ENCODE results near the gene AMOTL1.

DNA sequence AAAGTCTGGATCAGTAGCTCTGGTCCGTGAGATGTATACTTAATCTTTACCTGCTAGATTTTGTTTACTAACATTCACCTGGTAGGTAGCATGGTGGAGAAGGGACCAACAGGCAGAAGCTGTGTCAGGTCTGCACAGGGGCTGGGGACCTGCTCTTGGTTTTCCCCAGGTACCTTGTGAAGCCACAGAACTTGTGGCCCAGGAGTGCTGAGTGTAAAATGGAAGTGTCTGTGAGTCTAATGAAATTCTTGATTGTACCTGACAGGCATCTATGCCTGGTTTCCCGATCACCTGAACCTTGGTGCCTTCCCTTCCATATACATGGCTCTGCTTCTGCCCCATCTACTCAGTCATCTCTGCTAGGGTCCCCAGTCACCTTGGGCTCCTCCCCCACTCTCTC, 110.8 kb downstream of the AMOTL1 start:
- TF ChIP-seq, protein P1, sequence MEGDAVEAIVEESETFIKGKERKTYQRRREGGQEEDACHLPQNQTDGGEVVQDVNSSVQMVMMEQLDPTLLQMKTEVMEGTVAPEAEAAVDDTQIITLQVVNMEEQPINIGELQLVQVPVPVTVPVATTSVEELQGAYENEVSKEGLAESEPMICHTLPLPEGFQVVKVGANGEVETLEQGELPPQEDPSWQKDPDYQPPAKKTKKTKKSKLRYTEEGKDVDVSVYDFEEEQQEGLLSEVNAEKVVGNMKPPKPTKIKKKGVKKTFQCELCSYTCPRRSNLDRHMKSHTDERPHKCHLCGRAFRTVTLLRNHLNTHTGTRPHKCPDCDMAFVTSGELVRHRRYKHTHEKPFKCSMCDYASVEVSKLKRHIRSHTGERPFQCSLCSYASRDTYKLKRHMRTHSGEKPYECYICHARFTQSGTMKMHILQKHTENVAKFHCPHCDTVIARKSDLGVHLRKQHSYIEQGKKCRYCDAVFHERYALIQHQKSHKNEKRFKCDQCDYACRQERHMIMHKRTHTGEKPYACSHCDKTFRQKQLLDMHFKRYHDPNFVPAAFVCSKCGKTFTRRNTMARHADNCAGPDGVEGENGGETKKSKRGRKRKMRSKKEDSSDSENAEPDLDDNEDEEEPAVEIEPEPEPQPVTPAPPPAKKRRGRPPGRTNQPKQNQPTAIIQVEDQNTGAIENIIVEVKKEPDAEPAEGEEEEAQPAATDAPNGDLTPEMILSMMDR (IDR thresholded peaks at IDR 0.05), result no peak
- TF ChIP-seq POLR2A (IDR thresholded peaks at IDR 0.05), result no peak

Data from esophagus squamous epithelium (tissue), 4 donors.